Measurements from ENCODE around the gene PATJ. TPM values are rescaled to one million over a fixed set of nuclear protein-coding genes. Genes with fewer than 3 reads are reported as not detected.

PATJ gene
- total and polyA plus RNA-seq, 9 donors = 2.8 to 5.1 (median 3.5) TPM

DNA sequence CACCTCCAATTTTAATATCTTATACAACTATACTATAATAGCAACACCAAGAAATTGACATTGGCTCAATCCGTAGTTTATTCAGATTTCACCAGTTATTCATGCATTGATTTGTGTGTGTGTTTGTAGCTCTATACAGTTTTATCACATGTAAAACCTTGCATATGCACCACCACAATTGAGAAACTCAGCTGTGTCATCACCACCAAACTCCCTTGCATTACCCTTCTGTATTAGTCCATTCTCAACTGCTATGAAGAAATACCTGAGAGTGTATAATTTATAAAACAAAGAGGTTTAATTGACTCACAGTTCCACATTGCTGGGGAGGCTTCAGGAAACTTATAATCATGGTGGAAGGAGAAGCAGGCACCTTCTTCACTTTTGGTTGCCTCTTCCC, 162.1 kb downstream of the PATJ start:
- Histone ChIP-seq H3K4me3 (ENCODE audit: low read length) (no peak overlapping the region), H3K36me3 (ENCODE audit: control insufficient read depth, insufficient read depth, low read length) (no peaks in the 10 kb centered on the region), H3K4me1 (ENCODE audit: control insufficient read depth, insufficient read depth, low read length) (no peaks in the 10 kb centered on the region), H3K9me3 (replicated peaks; ENCODE audit: control insufficient read depth, low read depth, low read length) (no peaks in the 10 kb centered on the region), H3K27me3 (ENCODE audit: control insufficient read depth, insufficient read depth, low read length) (no peaks in the 10 kb centered on the region), H3K27ac (ENCODE audit: low read length) (no peak overlapping the region)
- no CpG with 5 or more reads among the region's 1 CpG for WGBS (ENCODE audit: insufficient coverage)
- no peak for DNase-seq

DNA sequence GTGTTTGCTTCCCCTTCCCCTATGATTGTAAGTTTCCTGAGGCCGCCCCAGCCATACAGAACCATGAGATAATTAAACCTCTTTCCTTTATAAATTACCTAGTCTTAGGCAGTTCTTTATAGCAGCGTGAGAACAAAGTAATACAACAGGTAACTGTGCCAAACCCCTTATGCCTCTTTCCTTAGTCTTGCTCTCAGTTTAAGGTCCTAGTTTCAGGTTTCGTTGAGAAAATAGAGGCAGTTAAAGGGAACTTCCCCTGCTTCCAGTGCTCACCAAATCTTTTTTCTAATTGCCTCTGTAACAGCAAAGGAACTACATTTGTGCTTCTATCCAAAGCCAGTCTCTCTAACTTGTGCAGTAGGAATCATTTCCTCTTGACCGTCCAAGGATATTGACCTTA, 164.8 kb downstream of the PATJ start:
- H3K27me3 ChIP-seq (ENCODE audit: control insufficient read depth, insufficient read depth, low read length) = no peaks in the 10 kb centered on the region
- no peaks in the 10 kb centered on the region for H3K9me3 ChIP-seq (replicated peaks; ENCODE audit: control insufficient read depth, low read depth, low read length)
- no peak overlapping the region for H3K4me3 ChIP-seq (ENCODE audit: low read length)
- H3K27ac ChIP-seq (ENCODE audit: low read length) = no peak overlapping the region
- H3K4me1 ChIP-seq (ENCODE audit: control insufficient read depth, insufficient read depth, low read length) = no peaks in the 10 kb centered on the region
- 75% methylated on average over 2 of the region's 4 CpGs for WGBS (ENCODE audit: insufficient coverage)
- H3K36me3 ChIP-seq (ENCODE audit: control insufficient read depth, insufficient read depth, low read length) = no peaks in the 10 kb centered on the region
- no peak for DNase-seq

DNA sequence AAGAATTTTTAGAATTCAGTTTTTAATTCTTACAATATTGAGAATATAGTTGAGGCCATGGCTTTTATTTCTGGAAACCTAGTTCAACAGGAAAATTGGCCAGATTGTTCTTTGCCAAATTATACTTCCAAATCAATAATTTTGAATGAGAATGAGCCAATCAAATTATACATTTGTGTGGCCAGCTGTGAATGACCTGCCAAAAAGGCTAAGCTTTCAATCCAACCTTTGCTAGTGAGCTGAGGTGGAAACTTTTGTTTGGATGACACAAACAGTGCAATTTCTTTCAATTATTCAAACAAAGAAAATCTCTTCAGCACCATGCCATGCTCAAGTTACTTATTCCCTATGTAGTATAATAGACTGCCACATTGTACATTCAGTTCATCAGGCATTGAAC, 167.8 kb downstream of the PATJ start:
- no peaks in the 10 kb centered on the region for H3K27me3 ChIP-seq (ENCODE audit: control insufficient read depth, insufficient read depth, low read length)
- peak; percentile 31 for DNase-seq
- H3K4me1 ChIP-seq (ENCODE audit: control insufficient read depth, insufficient read depth, low read length) = no peaks in the 10 kb centered on the region
- no peak overlapping the region for H3K4me3 ChIP-seq (ENCODE audit: low read length)
- no peaks in the 10 kb centered on the region for H3K9me3 ChIP-seq (replicated peaks; ENCODE audit: control insufficient read depth, low read depth, low read length)
- H3K27ac ChIP-seq (ENCODE audit: low read length) = no peak overlapping the region
- H3K36me3 ChIP-seq (ENCODE audit: control insufficient read depth, insufficient read depth, low read length) = no peaks in the 10 kb centered on the region

DNA sequence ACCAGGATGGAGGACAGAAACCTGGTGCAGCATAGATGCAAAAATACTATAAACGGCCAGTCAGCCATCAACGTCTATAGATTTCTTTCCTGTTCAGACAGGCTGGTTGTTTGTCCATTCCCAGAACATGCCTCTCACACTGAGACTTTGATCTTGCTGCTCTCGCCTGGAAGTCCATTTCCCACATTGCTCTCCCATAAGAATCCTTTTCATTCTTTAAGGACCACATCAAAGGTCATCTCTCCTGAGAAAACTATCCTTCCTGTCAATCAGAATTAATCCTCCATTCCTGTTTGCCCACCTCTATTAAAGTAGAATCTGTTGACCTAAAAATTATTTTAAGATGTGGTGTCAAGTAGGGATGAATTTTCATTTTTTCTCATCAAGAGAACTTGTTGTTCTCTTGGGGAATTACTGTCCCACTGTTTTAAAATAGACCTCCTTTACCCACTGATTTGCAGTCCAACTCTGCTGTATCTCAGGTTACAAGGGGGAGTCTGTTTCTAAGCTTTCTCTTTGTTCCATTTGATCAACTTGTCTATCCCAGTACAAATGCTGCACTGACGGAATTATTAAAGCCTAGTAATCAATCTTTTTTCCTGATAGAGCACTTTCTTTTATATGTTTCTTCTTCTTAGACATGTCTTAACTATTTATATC, 172.7 kb downstream of the PATJ start:
- H3K27ac ChIP-seq (ENCODE audit: low read length) = no peak overlapping the region
- 32% methylated on average over 3 of the region's 4 CpGs for WGBS (ENCODE audit: insufficient coverage)

GRCh38 chr1:61921435-61921834, 179.2 kb downstream of the PATJ start:
- DNase-seq = no peak
- Histone ChIP-seq H3K27me3 (ENCODE audit: control insufficient read depth, insufficient read depth, low read length) (no peaks in the 10 kb centered on the region), H3K4me1 (ENCODE audit: control insufficient read depth, insufficient read depth, low read length) (no peaks in the 10 kb centered on the region), H3K36me3 (ENCODE audit: control insufficient read depth, insufficient read depth, low read length) (no peaks in the 10 kb centered on the region), H3K9me3 (replicated peaks; ENCODE audit: control insufficient read depth, low read depth, low read length) (no peaks in the 10 kb centered on the region), H3K4me3 (ENCODE audit: low read length) (no peak overlapping the region), H3K27ac (ENCODE audit: low read length) (no peak overlapping the region)

More for the DNA sequence above, 172.7 kb downstream of the PATJ start:
- no peak overlapping the region for H3K4me3 ChIP-seq (ENCODE audit: low read length)
- H3K9me3 ChIP-seq (replicated peaks; ENCODE audit: control insufficient read depth, low read depth, low read length) = no peaks in the 10 kb centered on the region
- H3K4me1 ChIP-seq (ENCODE audit: control insufficient read depth, insufficient read depth, low read length) = no peaks in the 10 kb centered on the region
- no peaks in the 10 kb centered on the region for H3K27me3 ChIP-seq (ENCODE audit: control insufficient read depth, insufficient read depth, low read length)
- H3K36me3 ChIP-seq (ENCODE audit: control insufficient read depth, insufficient read depth, low read length) = no peaks in the 10 kb centered on the region
- no peak for DNase-seq

- DNase-seq = no peak
- Histone ChIP-seq H3K4me3 (ENCODE audit: low read length) (no peak overlapping the region), H3K27ac (ENCODE audit: low read length) (no peak overlapping the region), H3K27me3 (ENCODE audit: control insufficient read depth, insufficient read depth, low read length) (no peaks in the 10 kb centered on the region), H3K4me1 (ENCODE audit: control insufficient read depth, insufficient read depth, low read length) (no peaks in the 10 kb centered on the region), H3K9me3 (replicated peaks; ENCODE audit: control insufficient read depth, low read depth, low read length) (no peaks in the 10 kb centered on the region), H3K36me3 (ENCODE audit: control insufficient read depth, insufficient read depth, low read length) (no peaks in the 10 kb centered on the region)
- WGBS (ENCODE audit: insufficient coverage) = no CpG with 5 or more reads among the region's 3 CpGs
Observed at GRCh38 chr1:61922950-61923480, 180.7 kb downstream of the PATJ start.

- no peak overlapping the region for H3K4me3 ChIP-seq (ENCODE audit: low read length)
- no peaks in the 10 kb centered on the region for H3K27me3 ChIP-seq (ENCODE audit: control insufficient read depth, insufficient read depth, low read length)
- 100% methylated on average over 1 of the region's 1 CpG for WGBS (ENCODE audit: insufficient coverage)
- H3K4me1 ChIP-seq (ENCODE audit: control insufficient read depth, insufficient read depth, low read length) = no peaks in the 10 kb centered on the region
- H3K27ac ChIP-seq (ENCODE audit: low read length) = no peak overlapping the region
- H3K36me3 ChIP-seq (ENCODE audit: control insufficient read depth, insufficient read depth, low read length) = no peaks in the 10 kb centered on the region
- no peak for DNase-seq
- H3K9me3 ChIP-seq (replicated peaks; ENCODE audit: control insufficient read depth, low read depth, low read length) = no peaks in the 10 kb centered on the region
Observed at GRCh38 chr1:61925591-61926298, 183.5 kb downstream of the PATJ start.

DNA sequence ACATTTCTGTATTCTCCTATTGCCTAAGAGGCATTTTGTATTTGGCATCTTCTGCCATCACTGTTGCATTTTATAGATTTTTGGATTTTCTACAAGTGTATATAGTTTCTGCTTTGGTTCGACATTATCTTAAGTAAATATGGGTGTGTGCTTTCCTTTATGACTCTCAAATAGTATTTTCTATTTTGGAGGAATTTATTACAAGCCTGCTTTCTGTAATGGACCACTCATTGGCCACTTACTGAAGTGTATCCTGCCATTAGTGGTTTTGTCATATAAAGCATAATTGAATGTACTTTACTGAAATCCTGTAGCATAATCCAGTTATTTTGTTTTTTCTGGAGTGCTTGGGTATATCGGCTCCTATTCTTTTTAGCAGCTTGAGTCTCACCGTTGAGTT, 184.3 kb downstream of the PATJ start:
- H3K4me3 ChIP-seq (ENCODE audit: low read length) = no peak overlapping the region
- no peak for DNase-seq
- H3K9me3 ChIP-seq (replicated peaks; ENCODE audit: control insufficient read depth, low read depth, low read length) = no peaks in the 10 kb centered on the region
- no CpG with 5 or more reads among the region's 3 CpGs for WGBS (ENCODE audit: insufficient coverage)
- no peak overlapping the region for H3K27ac ChIP-seq (ENCODE audit: low read length)
- H3K4me1 ChIP-seq (ENCODE audit: control insufficient read depth, insufficient read depth, low read length) = no peaks in the 10 kb centered on the region
- no peaks in the 10 kb centered on the region for H3K36me3 ChIP-seq (ENCODE audit: control insufficient read depth, insufficient read depth, low read length)
- H3K27me3 ChIP-seq (ENCODE audit: control insufficient read depth, insufficient read depth, low read length) = no peaks in the 10 kb centered on the region

DNA sequence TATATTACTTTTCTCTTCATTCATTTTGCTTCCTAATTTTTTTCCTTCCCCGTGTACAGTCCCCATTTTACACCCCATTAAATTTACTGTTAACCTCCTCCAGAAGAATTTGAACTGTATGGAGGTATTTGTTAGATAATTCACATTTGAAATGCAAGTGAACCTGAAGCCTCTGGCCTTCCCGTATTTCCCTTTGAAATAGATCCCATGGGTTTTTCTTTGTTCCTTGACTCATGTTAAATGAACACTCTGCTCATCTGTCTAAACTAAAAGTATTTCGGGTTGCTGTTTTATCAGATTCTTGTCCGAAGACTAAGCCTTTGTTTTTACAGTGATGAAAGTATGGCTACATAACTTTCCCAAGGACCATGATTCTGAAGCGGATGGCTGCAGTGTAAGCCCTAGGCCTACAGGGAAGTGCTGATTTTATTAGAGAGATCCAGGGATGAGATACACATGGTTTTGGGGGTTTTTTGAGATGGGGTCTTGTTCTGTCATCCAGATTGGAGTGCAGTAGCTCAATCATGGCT, 187.9 kb downstream of the PATJ start:
- H3K27me3 ChIP-seq (ENCODE audit: control insufficient read depth, insufficient read depth, low read length) = no peaks in the 10 kb centered on the region
- H3K36me3 ChIP-seq (ENCODE audit: control insufficient read depth, insufficient read depth, low read length) = no peaks in the 10 kb centered on the region
- no peaks in the 10 kb centered on the region for H3K9me3 ChIP-seq (replicated peaks; ENCODE audit: control insufficient read depth, low read depth, low read length)
- 100% methylated on average over 1 of the region's 5 CpGs for WGBS (ENCODE audit: insufficient coverage)
- no peak for DNase-seq
- H3K4me3 ChIP-seq (ENCODE audit: low read length) = no peak overlapping the region
- no peak overlapping the region for H3K27ac ChIP-seq (ENCODE audit: low read length)
- no peaks in the 10 kb centered on the region for H3K4me1 ChIP-seq (ENCODE audit: control insufficient read depth, insufficient read depth, low read length)

- Histone ChIP-seq H3K27ac (ENCODE audit: low read length) (no peak overlapping the region), H3K27me3 (ENCODE audit: control insufficient read depth, insufficient read depth, low read length) (no peaks in the 10 kb centered on the region), H3K9me3 (replicated peaks; ENCODE audit: control insufficient read depth, low read depth, low read length) (no peaks in the 10 kb centered on the region), H3K4me3 (ENCODE audit: low read length) (no peak overlapping the region), H3K36me3 (ENCODE audit: control insufficient read depth, insufficient read depth, low read length) (no peaks in the 10 kb centered on the region), H3K4me1 (ENCODE audit: control insufficient read depth, insufficient read depth, low read length) (no peaks in the 10 kb centered on the region)
- no CpG with 5 or more reads among the region's 3 CpGs for WGBS (ENCODE audit: insufficient coverage)
- no peak for DNase-seq
Observed at GRCh38 chr1:61931587-61932279, 189.5 kb downstream of the PATJ start.
